IMR-90 (cell line): ENCODE data around the gene SORBS1.

Experiments
- BHLHE40 ChIP-seq: fragments of 150-350 bp; IDR thresholded peaks from 2 replicates; pipeline ENCODE4 v1.6.1; 2016; ENCODE audit warnings: mild to moderate bottlenecking, low read depth, low read length
- CEBPB ChIP-seq: IDR thresholded peaks from 2 replicates; pipeline ENCODE4 v1.6.1; 2012; ENCODE audit warnings: low read depth, low read length, improper control_type of control experiment
- CTCF ChIP-seq: conservative IDR thresholded peaks from 2 replicates; pipeline ENCODE4 v1.5.1; 2012; ENCODE audit warnings: mild to moderate bottlenecking, low read depth, low read length, improper control_type of control experiment
- ELK1 ChIP-seq: fragments of 150-350 bp; IDR thresholded peaks from 2 replicates; pipeline ENCODE4 v1.6.1; 2016; ENCODE audit warnings: low read depth, mild to moderate bottlenecking, low read length, moderate library complexity, borderline replicate concordance
- MAFK ChIP-seq: IDR thresholded peaks from 2 replicates; pipeline ENCODE4 v1.6.1; 2012; ENCODE audit warnings: low read depth, low read length, improper control_type of control experiment
- POLR2A ChIP-seq: IDR thresholded peaks from 2 replicates; pipeline ENCODE4 v1.6.1; 2012; ENCODE audit warnings: mild to moderate bottlenecking, low read depth, low read length
- RAD21 ChIP-seq: IDR thresholded peaks from 2 replicates; pipeline ENCODE4 v1.6.1; 2012; ENCODE audit warnings: low read length, improper control_type of control experiment
- RCOR1 ChIP-seq: IDR thresholded peaks from 2 replicates; pipeline ENCODE4 v1.6.1; 2012; ENCODE audit warnings: mild to moderate bottlenecking, low read length, improper control_type of control experiment; ENCODE audit not compliant: insufficient replicate concordance
- RFX5 ChIP-seq: IDR thresholded peaks from 2 replicates; pipeline ENCODE4 v1.8.0; 2012; ENCODE audit warnings: low read depth, mild to moderate bottlenecking, low read length, moderate library complexity
- SMC3 ChIP-seq: fragments of 150-350 bp; IDR thresholded peaks from 2 replicates; pipeline ENCODE4 v1.6.1; 2016; ENCODE audit warnings: low read depth, mild to moderate bottlenecking, antibody characterized with exemption, low read length, moderate library complexity
- USF2 ChIP-seq: fragments of 150-350 bp; IDR thresholded peaks from 2 replicates; pipeline ENCODE4 v1.6.1; 2017; ENCODE audit warnings: mild to moderate bottlenecking, antibody characterized with exemption, low read length, low read depth

- TF ChIP-seq POLR2A (no peak), CTCF (no peak), RAD21 (no peak), USF2 (no peak), RCOR1 (no peak), CEBPB (no peak), ELK1 (no peak), RFX5 (no peak), MAFK (no peak), SMC3 (no peak), BHLHE40 (no peak)
Observed at GRCh38 chr10:95496246-95496911, 64.8 kb downstream of the SORBS1 start.
